ENCODE data around the gene ASB15.

ASB15 gene

DNA sequence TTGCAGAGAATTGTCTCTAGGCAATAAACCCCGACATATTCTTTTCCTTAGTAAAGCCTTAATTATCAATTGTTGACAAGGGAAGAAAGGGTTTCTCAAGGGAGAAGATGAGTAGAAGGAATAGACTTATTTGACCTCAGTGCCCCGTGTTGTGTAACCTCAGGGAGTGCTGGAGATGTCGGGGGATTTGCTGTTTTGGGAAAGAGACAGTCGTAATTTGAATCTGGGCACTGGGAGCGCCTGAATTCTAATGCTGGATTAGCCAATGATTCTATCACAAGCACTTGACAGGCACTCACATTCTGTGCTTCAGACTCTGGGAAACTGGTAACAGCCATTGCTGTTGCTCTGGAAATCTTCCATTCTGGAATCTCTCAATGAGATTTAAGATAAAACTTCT lies 40.3 kb downstream of the ASB15 start:
- Mint-ChIP-seq H3K27me3 (peaks cover 61% of the 10 kb centered on the region), H3K27ac (no peak overlapping the region), H3K4me1 (no peaks in the 10 kb centered on the region), H3K9me3 (no peaks in the 10 kb centered on the region), H3K4me3 (no peak overlapping the region)
- no peak for DNase-seq
- no peak for ATAC-seq

DNA sequence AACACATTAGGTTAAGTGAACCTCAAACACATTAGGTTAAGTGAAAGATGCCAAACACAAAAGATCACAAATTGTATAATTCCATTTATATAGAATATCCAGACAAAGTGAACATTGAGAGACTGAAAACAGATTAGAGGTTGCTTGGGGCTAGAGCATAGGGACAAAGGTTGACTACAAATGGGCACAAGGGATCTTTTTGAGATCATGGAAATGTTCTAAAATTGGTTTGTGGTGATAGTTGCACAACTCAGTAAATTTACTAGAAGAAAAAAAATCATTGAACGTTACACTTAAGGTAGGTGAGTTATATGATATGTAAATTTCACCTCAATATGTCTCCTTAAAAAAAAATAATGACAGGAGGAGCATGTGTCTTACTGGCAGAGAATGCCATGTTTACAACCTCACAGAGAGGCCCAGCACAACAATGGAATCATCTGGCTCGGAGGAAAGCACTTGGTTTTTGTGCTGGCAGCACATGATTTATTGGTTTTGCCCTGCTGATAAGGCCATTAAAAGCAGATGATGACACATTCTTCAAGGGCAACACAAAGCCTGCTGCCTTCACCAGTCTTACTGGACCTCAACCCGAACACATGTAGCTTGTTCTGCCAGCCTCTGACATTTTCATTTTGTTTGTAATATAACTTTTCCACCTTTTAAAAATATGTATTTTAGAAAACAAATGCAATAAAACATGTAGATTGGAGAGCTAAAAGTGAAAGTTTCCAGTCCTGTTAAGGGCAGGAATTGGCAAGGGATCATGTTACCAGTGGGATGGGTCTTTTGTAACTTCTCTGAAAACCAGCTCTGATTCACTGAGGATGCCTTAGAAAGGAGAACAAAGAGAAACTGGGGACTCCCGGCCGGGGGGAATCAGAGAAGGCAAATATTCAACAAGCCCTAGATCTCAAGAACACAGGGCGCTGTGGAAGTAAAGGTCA lies 42.1 kb downstream of the ASB15 start:
- ATAC-seq = no peak
- no peak for DNase-seq
- Mint-ChIP-seq H3K4me3 (no peak overlapping the region), H3K9me3 (no peaks in the 10 kb centered on the region), H3K27ac (no peak overlapping the region), H3K27me3 (peaks cover 46% of the 10 kb centered on the region), H3K4me1 (no peaks in the 10 kb centered on the region)

DNA sequence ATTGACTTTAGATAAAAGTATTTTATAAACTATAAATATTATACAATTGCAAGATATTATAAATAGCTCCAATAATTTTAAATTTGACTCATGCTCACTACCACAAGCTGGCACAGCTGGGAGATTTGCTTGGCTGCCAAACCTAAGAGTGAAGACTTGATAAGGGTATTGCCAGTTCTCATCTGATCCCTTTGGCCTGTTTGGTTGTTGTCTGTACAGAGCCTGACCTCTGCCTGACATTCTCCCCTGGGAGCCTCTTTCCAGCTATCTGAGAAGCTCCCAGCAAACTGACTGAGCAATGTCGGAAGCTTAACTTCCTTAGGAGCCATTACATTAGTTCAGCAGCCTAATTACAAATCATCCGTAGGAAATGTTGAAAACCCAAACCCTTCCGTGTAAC lies 43.9 kb downstream of the ASB15 start:
- no peaks in the 10 kb centered on the region for H3K4me1 Mint-ChIP-seq
- DNase-seq (no peak), ATAC-seq (no peak)
- no peak overlapping the region for H3K27ac Mint-ChIP-seq
- H3K4me3 Mint-ChIP-seq = no peak overlapping the region
- peaks cover 44% of the 10 kb centered on the region for H3K27me3 Mint-ChIP-seq
- no peaks in the 10 kb centered on the region for H3K9me3 Mint-ChIP-seq

DNA sequence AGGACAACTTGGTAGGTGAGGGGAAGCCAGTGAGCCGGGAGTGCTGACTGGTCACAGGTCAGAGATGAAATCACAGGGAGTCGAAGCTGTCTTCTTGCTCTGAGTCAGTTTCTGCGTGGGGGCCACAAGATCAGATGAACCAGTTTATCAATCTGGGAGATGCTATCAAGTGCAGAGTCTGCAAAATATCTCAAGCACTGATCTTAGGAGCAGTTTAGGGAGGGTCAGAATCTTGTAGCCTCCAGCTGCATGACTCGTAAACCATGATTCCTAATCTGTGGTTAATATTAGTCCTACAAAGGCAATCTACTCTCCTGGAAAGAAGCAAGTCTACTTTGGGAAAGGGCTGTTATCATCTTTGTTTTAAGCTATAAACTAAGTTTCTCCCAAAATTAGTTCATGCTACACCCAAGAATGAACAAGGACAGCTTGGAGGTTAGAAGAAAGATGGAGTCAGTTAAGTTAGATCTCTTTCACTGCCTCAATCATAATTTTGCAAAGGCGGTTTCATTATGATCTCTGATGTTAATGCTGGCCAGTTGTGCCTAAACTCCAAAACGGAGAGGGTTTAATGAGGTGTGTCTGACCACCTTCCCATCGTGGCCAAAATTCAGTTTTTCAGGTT lies 45.6 kb downstream of the ASB15 start:
- no peaks in the 10 kb centered on the region for H3K9me3 Mint-ChIP-seq
- no peak for ATAC-seq
- no peaks in the 10 kb centered on the region for H3K4me1 Mint-ChIP-seq
- DNase-seq = no peak
- no peak overlapping the region for H3K4me3 Mint-ChIP-seq
- H3K27me3 Mint-ChIP-seq = peaks cover 31% of the 10 kb centered on the region
- H3K27ac Mint-ChIP-seq = no peak overlapping the region

DNA sequence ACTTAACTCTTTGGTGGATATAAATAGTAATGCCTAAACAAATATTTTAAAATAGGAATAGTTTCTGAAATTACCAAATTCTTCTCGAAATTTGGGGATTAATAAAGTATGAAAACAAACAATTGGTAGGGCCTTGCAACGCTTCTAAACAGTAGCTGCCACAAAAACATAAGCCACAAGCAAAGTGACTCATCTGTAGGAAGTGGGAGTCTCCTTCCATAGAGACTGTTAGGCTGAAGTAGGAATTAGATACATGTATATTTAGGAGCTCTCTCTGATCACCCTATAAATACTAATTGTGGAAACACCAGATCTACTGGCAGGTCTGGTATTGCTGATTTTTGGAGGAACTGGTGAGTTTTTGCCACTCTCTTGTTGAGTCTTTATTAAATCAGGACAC lies 48.3 kb downstream of the ASB15 start:
- H3K4me3 Mint-ChIP-seq = no peak overlapping the region
- ATAC-seq = no peak
- H3K27ac Mint-ChIP-seq = no peak overlapping the region
- DNase-seq = no peak
- no peaks in the 10 kb centered on the region for H3K4me1 Mint-ChIP-seq
- peaks cover 7% of the 10 kb centered on the region for H3K27me3 Mint-ChIP-seq
- H3K9me3 Mint-ChIP-seq = no peaks in the 10 kb centered on the region

DNA sequence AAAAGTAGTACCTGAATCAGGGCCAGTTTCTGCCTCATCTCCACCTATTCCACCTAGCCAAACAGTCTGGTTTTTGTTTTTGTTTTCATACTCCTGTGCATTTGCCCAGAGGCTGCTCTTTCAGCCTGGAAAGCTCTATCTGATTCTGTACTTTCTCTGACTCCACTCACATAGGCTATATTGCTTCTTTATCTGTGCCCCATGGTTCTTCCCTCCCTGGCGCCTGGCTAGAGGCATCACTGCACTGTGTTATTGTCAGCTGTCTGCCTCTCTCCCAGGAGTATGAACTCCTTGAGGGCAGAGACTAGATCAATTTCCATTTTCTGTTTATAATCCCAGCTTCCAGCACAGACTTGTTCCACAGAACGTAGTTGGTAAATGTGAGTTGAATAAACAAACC lies 49.0 kb downstream of the ASB15 start:
- ATAC-seq = no peak
- Mint-ChIP-seq H3K27ac (no peak overlapping the region), H3K4me3 (no peak overlapping the region), H3K4me1 (no peaks in the 10 kb centered on the region), H3K9me3 (no peaks in the 10 kb centered on the region), H3K27me3 (peaks cover 10% of the 10 kb centered on the region)
- DNase-seq = no peak

DNA sequence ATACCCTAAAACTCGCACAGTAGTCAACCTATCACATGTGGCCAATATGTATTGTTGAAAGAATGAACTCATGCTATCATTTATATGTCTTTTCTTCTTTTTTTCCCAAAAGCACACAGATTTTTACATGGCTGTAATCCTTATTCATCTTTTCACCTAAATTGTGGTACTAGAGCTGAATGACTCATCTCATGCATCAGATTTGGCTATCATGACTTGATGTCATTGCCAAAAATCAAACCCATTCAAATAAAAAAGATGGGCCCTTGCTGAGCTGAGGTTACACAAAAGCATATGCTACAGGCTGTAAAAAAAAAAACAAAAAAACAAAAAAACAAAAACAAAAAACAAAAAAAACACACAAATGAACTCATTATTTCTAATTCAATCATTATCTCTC lies 50.8 kb downstream of the ASB15 start:
- peaks cover 8% of the 10 kb centered on the region for H3K27me3 Mint-ChIP-seq
- no peaks in the 10 kb centered on the region for H3K9me3 Mint-ChIP-seq
- no peak overlapping the region for H3K27ac Mint-ChIP-seq
- H3K4me1 Mint-ChIP-seq = no peaks in the 10 kb centered on the region
- no peak overlapping the region for H3K4me3 Mint-ChIP-seq
- ATAC-seq (no peak), DNase-seq (no peak)

DNA sequence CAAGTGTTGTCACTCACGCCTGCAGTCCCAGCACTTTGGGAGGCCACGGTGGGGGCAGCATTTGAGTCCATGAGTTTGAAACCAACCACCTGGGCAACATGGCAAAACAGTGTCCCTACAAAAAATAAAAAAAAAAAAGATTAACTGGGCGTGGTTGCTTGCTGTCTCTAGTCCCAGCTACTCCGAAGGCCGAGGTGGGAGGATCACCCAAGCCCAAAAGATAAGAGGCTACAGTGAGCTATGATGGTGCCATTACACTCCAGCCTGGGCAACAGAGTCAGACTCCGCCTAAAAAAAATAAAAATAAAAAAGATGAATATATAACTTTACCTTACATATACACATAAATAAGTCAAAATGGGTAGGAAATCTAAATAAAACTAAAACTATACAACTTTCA lies 51.5 kb downstream of the ASB15 start:
- Mint-ChIP-seq H3K27me3 (peaks cover 10% of the 10 kb centered on the region), H3K27ac (no peak overlapping the region), H3K4me1 (no peaks in the 10 kb centered on the region), H3K9me3 (no peaks in the 10 kb centered on the region), H3K4me3 (no peak overlapping the region)
- ATAC-seq (no peak), DNase-seq (no peak)

DNA sequence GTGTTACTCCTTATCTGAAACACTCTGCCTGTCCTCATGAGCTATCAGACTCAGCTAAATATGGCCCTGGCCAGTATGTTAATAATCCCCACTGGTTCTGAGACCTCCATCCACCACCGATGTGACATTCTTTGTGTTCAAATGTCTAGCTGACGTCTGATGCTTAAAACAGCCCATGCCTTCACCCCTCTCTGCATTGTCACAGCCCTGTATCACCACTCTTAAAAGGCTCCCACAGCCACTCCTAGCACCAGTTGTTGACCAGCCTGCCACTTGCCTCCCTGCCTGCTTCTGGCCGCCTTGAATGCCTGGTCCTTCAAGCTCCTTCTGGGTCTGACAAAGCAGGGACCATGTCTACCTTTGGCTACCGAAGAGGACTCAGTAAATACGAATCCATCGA lies 54.0 kb downstream of the ASB15 start, which contains the start of gene LMOD2:
Gene LMOD2 (plus strand): TSS at position 253 of the 400 bp plus-strand sequence. CDS start 98 bp downstream, at position 351.
- Mint-ChIP-seq H3K9me3 (no peaks in the 10 kb centered on the region), H3K4me3 (no peak within 1 kb of the TSS), H3K4me1 (no peaks in the 10 kb centered on the region), H3K27ac (no peak within 1 kb of the TSS), H3K27me3 (peaks cover 32% of the 10 kb centered on the region)
- DNase-seq = no peak
- no peak for ATAC-seq

DNA sequence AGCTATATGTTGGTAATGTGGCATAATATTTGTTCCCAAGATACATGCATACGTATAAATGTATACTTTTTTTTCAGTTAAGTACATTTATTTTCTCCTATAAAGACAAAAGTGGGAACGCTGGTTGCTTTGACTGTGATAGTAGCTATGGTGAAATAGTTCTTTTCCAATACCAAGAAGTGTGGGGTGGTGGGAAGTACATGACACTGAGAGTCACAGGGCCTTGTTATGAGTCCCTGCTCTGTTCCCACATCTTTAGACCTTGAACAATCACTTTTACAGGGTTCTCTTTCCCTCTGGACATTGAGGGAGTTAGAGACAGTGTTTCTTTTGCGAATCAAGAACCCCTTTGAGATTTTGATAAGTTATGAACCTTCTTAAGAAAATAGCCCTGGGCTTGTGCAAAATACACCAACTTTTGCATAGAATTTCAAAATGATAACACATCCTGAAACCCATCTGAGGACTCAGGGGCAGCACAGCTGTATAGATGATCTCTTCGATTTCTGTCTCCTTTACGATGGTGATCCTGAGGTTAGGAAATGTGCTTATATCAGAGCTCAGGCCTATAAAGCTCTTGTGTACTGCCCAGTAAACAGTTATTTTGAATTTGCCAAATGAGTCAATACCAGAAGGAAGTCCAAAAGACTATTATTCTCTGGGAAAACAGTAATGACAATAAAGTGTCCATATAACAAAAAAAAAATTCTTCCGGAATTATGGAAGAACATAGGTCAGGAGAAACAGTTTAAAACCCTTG lies 55.1 kb downstream of the ASB15 start:
- H3K27me3 Mint-ChIP-seq = peaks cover 41% of the 10 kb centered on the region
- H3K4me3 Mint-ChIP-seq = no peak overlapping the region
- DNase-seq (no peak), ATAC-seq (no peak)
- no peaks in the 10 kb centered on the region for H3K9me3 Mint-ChIP-seq
- no peak overlapping the region for H3K27ac Mint-ChIP-seq
- no peaks in the 10 kb centered on the region for H3K4me1 Mint-ChIP-seq

DNA sequence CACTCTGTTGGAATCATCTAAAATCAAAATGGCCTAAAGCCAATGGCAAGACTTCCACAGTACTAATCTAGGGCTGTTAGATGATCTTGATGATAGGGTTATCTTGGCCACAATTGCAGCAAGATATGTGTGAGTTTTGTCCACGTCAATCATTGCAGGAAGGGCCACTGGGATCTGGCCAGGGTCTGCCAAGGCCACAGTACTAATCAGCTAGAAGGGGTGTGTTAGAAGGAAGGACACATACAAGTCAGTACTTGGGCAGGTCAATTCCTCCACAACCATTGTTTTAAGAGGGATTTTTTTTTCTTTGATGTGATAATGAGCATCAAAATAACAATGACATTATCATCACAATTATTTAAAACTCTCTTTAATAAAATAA lies 55.7 kb downstream of the ASB15 start:
- H3K27me3 Mint-ChIP-seq = peaks cover 47% of the 10 kb centered on the region
- no peaks in the 10 kb centered on the region for H3K4me1 Mint-ChIP-seq
- DNase-seq = no peak
- no peak overlapping the region for H3K4me3 Mint-ChIP-seq
- ATAC-seq = no peak
- no peaks in the 10 kb centered on the region for H3K9me3 Mint-ChIP-seq
- H3K27ac Mint-ChIP-seq = no peak overlapping the region

DNA sequence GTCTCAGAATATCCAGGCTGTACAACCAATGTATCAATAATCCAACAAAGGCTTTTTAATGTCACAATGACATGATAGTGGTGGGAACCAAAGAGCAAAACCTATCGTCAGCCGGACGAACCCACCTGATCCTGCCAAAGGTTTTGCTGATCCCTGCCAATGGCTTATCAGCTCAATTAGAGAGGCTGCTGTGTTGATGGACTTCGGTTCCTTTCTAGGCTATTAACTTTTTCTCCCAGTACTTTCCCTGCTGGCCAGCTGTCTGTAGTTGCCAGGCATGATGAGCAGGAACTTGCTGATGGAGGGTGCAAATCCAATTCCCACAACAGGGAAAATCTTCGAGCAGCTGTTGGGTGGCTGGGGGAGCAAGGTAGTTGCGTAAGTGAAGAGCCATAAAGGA lies 56.4 kb downstream of the ASB15 start:
- no peaks in the 10 kb centered on the region for H3K4me1 Mint-ChIP-seq
- H3K9me3 Mint-ChIP-seq = no peaks in the 10 kb centered on the region
- ATAC-seq (no peak), DNase-seq (no peak)
- H3K27me3 Mint-ChIP-seq = peaks cover 54% of the 10 kb centered on the region
- H3K27ac Mint-ChIP-seq = no peak overlapping the region
- no peak overlapping the region for H3K4me3 Mint-ChIP-seq

DNA sequence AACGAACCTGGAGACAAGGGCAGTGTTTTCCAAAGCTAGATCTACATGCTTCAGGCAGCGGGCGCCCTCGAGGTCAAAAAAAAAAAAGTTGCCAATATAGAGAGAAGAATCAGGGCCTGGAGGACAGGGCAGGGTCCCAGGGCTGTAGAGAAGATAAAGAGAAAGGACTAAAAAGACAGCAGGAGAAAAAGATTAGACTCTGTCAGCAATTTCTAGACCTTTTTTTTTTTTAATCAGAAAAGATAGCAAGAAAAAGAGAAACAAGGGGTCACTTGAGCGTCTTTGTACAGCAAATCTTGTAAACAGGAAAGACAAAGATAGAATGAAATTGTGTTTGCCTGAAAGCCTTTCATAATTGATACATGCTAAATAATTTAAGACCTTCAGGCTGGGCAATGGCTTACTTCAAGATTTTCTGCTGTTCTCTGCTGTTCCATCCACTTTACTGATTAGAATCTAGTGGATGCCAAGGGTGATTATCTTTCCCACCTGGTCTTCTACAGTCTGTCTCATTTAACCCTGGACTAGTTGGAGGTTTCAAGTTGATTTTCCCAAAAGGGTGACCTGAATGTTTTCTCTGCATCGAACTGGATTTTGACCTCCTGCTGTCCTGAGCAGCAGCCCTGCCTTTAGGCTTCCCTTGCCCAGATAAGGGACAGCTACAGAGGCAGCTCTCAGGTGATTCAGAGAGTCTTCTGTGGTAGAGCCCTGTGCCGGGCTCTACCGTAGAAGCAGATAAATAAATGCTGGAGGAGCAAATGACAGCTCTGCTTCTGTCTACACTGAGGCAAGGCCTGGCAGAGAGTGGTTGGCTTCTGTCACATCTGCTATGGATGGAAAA lies 59.1 kb downstream of the ASB15 start:
- H3K4me3 Mint-ChIP-seq = no peak overlapping the region
- H3K27ac Mint-ChIP-seq = peak overlapping the region in 1 of 2 donors; percentile 1
- ATAC-seq (no peak), DNase-seq (no peak)
- no peaks in the 10 kb centered on the region for H3K9me3 Mint-ChIP-seq
- H3K27me3 Mint-ChIP-seq = peaks cover 60% of the 10 kb centered on the region
- H3K4me1 Mint-ChIP-seq = no peaks in the 10 kb centered on the region

DNA sequence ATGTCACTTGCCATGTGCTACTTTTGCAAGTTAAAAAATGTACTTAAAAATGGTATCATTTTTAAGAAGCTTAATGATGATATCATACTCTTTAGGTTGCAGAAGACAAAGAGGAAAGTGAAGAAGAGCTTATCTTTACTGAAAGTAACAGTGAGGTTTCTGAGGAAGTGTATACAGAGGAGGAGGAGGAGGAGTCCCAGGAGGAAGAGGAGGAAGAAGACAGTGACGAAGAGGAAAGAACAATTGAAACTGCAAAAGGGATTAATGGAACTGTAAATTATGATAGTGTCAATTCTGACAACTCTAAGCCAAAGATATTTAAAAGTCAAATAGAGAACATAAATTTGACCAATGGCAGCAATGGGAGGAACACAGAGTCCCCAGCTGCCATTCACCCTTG lies 60.1 kb downstream of the ASB15 start:
- no peaks in the 10 kb centered on the region for H3K9me3 Mint-ChIP-seq

DNA sequence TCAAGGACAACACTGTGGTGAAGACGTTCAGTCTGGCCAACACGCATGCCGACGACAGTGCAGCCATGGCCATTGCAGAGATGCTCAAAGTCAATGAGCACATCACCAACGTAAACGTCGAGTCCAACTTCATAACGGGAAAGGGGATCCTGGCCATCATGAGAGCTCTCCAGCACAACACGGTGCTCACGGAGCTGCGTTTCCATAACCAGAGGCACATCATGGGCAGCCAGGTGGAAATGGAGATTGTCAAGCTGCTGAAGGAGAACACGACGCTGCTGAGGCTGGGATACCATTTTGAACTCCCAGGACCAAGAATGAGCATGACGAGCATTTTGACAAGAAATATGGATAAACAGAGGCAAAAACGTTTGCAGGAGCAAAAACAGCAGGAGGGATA lies 60.7 kb downstream of the ASB15 start:
- Mint-ChIP-seq H3K4me1 (no peaks in the 10 kb centered on the region), H3K9me3 (no peaks in the 10 kb centered on the region), H3K27ac (no peak overlapping the region), H3K4me3 (no peak overlapping the region), H3K27me3 (peaks cover 58% of the 10 kb centered on the region)
- no peak for DNase-seq
- no peak for ATAC-seq

More for the DNA sequence above, 60.1 kb downstream of the ASB15 start:
- ATAC-seq (no peak), DNase-seq (no peak)
- no peak overlapping the region for H3K4me3 Mint-ChIP-seq
- peak overlapping the region; percentile 1 to 65 for H3K27ac Mint-ChIP-seq
- peaks cover 58% of the 10 kb centered on the region for H3K27me3 Mint-ChIP-seq
- no peaks in the 10 kb centered on the region for H3K4me1 Mint-ChIP-seq

Data from stimulated activated naive CD8-positive, alpha-beta T cell treated with anti-CD3 and anti-CD28 coated beads, Interleukin-15, amount 100 ng/mL, for 72 hours (primary cell).